Renal cortical epithelial cell (primary cell): Measurements from ENCODE around the gene PA2G4. TPM values are rescaled to one million over a fixed set of nuclear protein-coding genes. Genes with fewer than 3 reads are reported as not detected.
"Not testable (repeated sequence)": the region's sequence is repeated elsewhere in the genome, so short reads cannot be mapped to it uniquely, and the experiment has no call there.

Experiments
- DNase-seq: peaks from one replicate; pipeline ENCODE4 v3.0.0-alpha.2; 2011; ENCODE audit warnings: low read depth
- total RNA-seq: library from RNA; depleted of rRNA; stranded (reverse); fragments of >200 nt; gene quantifications from 2 replicates; pipeline ENCODE4 v1.2.3, GENCODE V29; 2014

The PA2G4 gene
- total RNA-seq, 1 donor from 2014 or later, result 159 TPM

DNA sequence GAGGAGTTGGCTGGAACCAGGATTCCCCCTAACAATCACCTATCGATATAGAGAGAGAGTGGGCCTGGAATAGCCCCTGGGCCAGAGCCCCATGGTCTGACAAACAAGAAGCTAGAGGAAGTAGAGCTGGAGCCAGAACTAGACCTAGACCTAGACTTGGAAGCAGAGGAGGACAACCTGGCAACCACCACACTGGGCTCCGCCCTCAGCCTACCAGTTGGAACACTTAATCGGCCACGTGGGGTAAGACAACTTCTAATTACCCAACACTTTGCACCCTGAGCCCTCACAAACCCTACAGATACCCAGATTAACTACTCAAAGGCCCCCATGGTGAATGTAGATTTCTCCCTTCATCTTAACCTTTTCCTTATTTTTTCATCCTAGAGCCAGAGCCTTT lies 4.6 kb upstream of the PA2G4 start:
- DNase-seq, result no peak

GRCh38 chr12:56101045-56101444 lies 3.3 kb upstream of the PA2G4 start:
- no peak for DNase-seq

DNA sequence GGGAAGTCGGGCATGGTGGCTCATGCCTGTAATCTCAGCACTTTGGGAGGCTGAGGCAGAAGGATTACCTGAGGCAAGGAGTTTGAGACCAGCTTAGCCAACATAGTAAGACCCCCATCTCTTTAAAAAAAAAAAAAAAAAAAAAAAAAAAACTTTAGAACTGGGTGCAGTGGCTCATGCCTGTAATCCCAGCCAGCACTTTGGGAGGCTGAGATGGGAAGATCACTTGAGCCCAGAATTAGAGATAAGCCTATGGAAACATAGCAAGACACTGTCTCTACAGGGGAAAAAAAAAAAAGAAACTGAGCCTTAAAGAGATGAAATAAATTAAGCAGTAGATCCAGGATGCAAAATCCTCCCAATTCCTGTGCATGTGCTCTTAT lies 1.7 kb upstream of the PA2G4 start:
- DNase-seq, result no peak

DNA sequence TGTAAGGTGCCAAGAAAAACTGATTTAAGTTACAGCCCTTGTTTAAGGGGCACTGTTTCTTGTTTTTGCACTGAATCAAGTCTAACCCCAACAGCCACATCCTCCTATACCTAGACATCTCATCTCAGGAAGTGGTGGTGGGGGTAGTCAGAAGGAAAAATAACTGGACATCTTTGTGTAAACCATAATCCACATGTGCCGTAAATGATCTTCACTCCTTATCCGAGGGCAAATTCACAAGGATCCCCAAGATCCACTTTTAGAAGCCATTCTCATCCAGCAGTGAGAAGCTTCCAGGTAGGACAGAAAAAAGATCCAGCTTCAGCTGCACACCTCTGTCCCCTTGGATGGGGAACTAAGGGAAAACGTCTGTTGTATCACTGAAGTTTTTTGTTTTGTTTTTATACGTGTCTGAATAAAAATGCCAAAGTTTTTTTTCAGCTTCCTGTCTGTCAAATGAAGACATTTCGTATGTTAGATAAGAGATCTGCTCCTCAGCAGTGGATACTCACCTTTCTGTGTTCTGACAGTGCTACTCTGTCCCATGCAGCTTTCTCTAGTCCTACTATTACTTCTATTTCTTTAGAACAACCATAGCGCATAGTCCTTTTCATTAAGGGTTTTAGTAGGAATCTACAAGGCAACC lies 1.2 kb upstream of the PA2G4 start:
- DNase-seq, result no peak

DNA sequence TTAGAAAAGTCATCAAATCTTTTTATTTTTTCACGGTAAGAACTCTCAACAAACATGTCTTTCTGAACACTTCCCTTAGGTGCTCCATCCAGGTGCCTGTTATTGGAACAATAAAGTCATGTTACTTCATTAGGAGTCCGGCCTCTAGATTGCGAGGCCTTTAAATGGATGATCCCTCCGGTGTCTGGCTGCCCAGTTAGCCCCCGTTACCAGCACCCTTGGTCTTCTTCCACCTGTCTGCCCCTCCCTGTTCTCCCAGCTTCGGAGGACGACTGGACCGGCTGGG lies 593 bp upstream of the PA2G4 start:
- peak; percentile 18 for DNase-seq

- no peak for DNase-seq
Measured at GRCh38 chr12:56104815-56105608, 653 bp downstream of the PA2G4 start.

- no peak for DNase-seq
Measured at GRCh38 chr12:56105609-56105902, 1.2 kb downstream of the PA2G4 start.

DNA sequence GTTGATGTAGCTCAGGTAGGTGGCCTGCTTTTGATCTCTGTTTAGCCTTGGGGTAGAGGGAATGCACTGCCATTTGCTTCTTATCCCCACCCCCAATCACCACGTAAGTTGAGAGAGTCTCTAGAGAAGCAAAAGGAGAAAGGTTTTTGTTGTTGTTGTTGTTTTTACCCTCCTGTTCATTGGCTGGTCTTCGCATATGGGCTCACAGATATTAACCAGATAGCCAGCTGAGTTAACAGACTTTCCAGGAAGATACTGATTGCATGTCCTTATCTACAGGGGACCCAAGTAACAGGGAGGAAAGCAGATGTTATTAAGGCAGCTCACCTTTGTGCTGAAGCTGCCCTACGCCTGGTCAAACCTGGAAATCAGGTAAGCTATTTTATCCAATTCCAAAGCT lies 2.9 kb downstream of the PA2G4 start:
- DNase-seq, result no peak

GRCh38 chr12:56110571-56110970 lies 6.2 kb downstream of the PA2G4 start:
- DNase-seq, result no peak

GRCh38 chr12:56114084-56114483 lies 9.7 kb downstream of the PA2G4 start:
- no peak for DNase-seq

DNA sequence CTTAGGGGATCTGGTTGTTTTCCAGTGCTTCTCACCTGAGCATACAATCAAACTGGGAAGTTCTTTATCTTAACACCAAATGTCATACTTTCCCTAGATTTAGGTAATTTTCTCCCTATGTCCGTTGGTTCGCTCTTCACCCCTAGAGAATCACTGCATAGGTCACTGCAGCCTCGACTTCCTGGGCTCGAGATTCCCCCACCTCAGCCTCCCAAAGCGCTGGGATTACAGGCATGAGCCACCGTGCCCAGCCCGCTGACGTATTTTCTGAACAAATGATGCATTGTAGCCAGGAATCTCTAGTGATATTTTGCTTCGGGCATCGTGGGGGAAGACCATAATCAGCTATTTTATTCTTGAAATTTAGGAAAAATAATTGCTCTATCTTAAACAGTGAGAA lies 11.0 kb downstream of the PA2G4 start:
- no peak for DNase-seq

DNA sequence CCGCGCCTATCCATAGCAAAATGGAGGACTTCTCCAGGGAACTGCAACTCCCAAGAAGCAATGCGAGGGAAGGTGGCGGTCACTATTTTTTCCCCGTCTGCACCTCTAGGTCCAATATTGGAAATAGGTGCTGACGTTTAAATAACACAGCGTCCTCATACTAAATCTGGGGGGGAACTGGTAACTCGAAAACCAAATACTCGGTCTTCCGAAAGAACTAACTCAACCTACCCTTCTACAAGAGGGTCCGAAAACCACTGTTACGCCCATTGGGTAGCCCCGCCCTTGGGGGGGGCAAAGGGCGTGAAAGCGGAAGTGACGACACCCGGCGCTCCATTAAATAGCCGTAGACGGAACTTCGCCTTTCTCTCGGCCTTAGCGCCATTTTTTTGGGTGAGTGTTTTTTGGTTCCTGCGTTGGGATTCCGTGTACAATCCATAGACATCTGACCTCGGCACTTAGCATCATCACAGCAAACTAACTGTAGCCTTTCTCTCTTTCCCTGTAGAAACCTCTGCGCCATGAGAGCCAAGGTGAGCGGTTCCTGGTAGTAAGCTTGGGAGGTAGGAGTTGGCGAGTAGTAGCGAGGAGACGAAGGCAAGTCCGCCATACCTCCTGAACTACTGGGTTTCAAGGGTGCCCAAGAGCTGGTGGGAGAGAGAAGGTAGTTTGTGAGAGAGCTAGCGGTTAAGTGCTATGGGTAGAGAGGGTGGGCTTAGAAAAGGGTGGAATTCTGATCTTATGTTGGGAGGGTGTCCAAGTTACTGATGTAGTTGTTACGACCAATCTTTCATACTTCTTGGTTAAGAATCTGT lies 12.1 kb downstream of the PA2G4 start, which contains the start of gene RPL41:
Gene RPL41 (plus strand): TSS at position 367 of the 815 bp plus-strand sequence.
- peak; percentile 84 for DNase-seq

GRCh38 chr12:56117082-56117706 lies 12.8 kb downstream of the PA2G4 start:
- DNase-seq, result not testable (repeated sequence)

DNA sequence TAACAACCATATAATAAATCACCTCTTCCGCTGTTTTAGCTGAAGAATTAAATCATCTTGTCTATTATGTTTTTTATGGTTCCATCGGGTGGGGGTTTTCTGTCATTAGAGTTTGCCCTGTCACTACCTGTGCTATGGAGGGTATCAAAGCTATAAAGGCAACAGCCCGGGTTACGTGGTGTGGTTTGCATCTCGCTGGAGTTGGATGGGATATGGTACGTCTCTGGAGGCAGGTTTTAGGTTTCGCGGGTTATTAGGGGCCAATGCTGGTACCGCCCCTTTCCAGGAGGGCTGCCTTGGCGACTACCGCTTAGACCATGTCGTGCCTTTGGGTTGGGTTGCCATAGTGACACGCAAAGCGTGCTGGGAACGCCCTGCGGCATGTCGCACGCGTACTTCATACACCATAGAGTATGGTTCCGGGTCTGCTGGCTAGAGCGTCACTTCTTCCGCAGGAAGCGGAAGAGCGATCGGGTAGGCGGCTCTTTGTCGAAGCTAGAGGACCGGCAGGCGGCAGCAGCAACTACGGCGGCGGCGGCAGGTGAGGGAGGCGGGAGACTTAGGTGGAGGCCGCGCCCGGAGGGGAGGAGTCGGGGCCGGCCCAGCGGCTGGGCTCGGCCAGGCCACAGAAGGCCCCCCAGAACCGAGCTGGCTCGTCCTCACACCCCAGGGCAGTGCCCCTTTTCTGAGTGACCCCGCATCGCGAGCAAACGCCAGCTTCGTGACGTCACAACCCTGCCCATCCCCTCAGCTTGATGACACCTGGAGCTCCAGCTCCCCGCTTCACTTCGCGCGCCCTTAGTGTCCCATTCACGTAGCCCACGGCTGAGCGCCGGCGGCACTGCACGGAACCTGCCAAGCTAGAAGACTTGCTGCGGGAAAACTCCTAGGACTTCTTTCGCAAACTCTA lies 13.7 kb downstream of the PA2G4 start, which contains the start of gene ZC3H10:
Gene ZC3H10 (plus strand): TSS at position 489 of the 910 bp plus-strand sequence. CDS start 2,297 bp downstream, outside the sequence.
- peak; percentile 98 for DNase-seq

- no peak for DNase-seq
Measured at GRCh38 chr12:56118688-56119357, 14.5 kb downstream of the PA2G4 start.

- peak; percentile 92 for DNase-seq
Measured at GRCh38 chr12:56119361-56119796, 15.0 kb downstream of the PA2G4 start.

DNA sequence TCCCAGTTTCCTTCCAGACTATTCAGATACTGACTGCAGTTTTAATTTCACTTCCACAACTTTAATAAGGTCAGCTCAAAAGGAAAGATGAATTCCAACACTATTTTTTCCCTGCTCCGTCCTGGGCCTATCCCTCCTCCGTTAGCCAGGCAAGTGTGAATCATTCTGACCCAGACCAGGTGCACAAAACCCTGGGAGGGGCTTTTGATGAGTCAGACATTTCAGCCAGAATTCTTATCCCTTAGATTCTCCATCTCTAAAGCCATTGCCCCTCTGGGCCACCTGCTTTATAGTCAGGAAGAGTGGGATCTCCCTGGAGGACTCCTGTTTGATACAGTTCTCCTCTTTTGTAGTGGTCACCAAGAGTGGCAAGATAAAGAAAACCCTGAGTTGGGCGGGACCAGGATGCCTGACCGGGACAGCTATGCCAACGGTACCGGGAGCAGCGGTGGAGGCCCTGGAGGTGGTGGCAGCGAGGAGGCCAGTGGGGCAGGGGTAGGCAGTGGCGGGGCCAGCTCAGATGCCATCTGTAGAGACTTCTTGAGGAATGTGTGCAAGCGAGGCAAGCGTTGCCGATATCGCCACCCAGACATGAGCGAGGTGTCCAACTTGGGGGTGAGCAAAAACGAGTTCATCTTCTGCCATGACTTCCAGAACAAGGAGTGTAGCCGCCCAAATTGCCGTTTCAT lies 15.9 kb downstream of the PA2G4 start:
- DNase-seq, result peak; percentile 51

DNA sequence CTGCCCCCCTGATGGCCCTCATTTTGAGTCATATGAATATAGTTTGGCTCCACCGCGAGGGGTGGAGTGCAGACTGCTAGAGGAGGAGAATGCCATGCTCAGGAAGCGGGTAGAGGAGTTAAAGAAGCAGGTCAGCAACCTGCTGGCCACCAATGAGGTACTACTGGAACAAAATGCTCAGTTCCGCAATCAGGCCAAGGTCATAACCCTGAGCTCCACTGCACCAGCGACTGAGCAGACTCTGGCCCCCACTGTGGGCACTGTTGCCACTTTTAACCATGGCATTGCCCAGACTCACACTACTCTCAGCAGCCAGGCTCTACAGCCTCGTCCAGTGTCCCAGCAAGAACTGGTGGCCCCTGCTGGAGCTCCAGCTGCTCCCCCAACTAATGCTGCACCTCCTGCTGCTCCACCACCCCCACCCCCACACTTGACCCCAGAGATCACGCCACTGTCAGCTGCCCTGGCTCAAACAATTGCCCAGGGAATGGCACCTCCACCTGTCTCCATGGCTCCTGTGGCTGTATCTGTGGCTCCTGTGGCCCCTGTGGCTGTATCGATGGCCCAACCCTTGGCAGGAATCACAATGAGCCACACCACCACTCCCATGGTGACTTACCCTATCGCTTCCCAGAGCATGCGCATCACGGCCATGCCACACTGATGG lies 17.0 kb downstream of the PA2G4 start:
- DNase-seq, result no peak

GRCh38 chr12:56122637-56123036 lies 18.3 kb downstream of the PA2G4 start:
- DNase-seq, result no peak
